Glomerular visceral epithelial cell (primary cell): Measurements from ENCODE around the gene DNAJA2.
A peak's percentile ranks its signal among the peaks of the same experiment; 100 is the strongest.
"Not testable (repeated sequence)": the region's sequence is repeated elsewhere in the genome, so short reads cannot be mapped to it uniquely, and the experiment has no call there.

Experiments
- DNase-seq: peaks from one replicate; pipeline ENCODE4 v3.0.0-alpha.2; 2016; ENCODE audit errors: extremely low spot score

DNAJA2 gene

DNA sequence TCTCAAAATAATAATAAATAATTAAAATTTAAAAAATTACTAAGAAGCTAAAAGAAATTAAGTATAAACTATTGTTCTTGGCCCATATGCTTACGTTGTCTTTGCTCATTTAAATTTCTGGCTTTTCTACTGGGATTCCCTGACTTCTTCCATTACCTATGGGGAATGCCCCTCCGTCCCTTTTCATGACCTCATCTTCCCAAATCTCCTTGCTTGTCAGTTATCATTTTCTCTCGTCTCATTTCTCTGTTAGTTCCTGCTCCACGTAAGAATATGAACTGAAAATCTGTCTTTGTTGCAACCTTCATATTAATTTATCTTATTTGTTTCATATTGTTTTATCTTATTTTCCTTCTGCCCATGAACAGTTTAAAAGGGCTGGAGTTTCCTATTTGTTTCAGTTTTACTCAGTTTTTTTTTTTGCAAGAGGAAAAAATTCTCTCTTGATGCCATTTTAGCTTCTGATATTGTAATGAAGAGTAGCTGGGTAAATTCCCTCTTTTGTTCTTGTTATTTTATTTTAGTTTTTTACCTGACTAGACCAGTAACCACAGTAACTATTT lies 2.5 kb upstream of the DNAJA2 start:
- no peak for DNase-seq

DNA sequence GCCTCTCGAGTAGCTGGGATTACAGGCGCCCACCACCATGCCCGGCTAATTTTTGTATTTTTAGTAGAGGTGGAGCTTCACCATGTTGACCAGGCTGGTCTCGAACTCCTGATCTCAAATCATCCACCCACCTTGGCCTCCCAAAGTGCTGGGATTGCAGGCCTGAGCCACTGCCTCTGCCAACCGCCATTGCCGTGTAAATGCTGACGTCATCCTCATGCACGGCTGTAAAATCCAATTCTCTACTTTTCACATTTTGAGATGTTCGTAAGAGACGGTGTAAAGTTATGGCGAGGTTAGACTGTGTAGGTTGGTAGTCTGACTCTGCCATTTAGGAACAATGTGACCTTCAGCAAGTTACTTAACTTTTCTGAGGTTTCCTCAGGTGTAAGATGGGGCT lies 1.7 kb upstream of the DNAJA2 start:
- DNase-seq, result no peak

DNA sequence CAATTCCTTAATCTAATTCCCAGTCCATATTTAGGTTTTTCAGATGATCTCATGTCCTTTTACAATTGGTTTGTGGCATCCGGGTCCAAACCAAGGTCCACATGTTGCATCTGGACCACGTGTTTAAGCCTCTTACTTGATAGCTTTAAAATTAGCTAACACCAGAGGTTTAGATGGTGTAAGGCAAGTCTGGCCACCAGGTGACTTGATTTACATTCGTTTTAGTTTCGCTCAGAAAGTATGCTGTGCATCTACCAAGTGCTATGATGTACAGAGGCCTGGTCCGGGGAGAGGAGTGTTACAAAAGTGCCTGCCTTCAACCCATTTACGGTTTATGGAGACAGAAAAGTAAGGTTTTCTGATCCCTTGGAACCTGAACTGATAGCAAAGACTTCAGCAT lies 878 bp upstream of the DNAJA2 start:
- no peak for DNase-seq

DNA sequence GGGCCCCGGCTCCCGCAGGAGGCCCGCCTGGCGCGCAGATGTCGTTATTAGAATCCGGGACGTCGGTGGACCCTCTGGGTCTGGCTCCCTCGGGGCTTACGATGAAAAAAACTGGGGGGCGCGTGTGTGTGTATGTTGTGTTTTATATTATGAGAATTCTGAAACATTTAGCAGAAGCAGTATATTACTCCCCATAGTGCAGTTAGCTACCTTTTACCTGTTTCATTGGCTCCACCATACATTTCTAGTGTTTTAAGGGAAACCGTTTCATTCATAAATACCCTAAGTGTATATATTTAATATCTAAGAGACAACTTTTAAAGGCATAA lies 486 bp upstream of the DNAJA2 start:
- DNase-seq, result no peak

DNA sequence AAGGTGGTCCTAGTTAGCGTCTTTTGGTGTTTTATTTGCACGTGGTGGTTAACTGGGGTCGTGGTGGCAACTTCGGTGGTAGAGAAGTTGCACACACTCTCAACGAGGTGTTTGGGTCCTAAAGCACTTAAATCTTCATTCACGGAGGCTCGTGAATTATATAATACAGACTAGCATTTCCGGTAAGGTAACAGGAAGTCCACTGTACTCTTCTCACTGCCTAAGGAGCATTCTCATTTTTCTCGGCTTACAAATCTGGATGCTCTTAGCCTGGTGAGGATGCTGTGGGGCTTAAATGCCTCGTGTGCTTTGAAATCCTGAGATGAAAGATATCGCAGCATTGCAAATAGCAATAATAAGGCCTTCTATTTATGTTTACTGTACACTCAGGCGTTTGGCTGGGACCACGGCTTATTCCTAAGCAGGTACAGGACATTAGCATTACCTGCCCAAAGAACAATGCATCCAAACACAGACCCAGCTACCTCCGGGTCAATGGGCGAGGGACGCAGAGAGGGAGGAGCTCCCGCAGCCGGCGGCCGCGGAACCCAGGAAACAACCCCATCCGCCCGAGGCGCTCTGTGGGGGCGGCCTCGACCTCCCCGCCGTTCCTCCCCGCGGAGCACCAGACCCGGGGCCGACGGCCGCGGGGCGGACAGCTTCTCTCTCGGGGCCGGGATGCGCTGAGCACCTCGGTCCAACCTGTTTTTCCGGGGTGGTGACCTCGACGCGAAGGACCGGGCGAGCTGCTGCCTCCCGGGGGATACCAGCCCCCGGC lies 856 bp downstream of the DNAJA2 start:
- peak; percentile 23 for DNase-seq

DNA sequence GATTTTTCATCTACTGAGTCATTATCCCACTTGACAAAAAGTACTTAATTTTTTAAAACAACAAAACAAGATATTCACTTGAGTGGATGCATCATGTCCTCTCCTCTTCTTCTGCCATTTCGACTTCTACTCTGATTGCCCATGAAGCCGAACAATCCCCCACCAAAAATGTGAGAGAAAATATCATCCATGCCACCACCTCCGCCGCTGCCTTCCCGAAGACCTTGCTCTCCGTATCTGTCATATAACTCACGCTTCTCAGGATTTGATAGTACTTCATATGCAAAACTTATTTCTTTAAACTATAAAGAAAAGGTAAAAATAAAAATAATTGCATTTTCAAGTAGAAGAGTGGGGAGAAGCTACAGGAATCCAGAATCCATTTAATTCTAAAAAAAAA lies 2.2 kb downstream of the DNAJA2 start:
- DNase-seq, result no peak

DNA sequence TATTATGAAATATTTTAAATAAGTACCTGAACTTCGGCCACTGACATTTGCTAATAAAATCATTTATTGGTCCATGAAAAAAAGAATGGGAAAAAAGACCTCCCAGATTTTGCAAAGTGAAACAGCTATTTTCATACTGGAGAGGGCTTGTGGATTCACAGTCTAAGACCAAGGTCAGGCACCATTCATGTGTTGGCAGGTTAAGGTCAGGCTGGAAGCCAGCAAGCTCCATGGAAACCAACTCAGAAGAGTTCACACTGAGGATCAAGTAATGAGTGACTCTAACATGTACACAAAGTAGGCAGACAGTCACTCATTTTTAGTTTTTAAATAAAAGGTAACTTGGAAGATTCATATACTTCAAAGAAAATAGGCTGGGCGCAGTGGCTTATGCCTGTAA lies 3.4 kb downstream of the DNAJA2 start:
- DNase-seq, result no peak

DNA sequence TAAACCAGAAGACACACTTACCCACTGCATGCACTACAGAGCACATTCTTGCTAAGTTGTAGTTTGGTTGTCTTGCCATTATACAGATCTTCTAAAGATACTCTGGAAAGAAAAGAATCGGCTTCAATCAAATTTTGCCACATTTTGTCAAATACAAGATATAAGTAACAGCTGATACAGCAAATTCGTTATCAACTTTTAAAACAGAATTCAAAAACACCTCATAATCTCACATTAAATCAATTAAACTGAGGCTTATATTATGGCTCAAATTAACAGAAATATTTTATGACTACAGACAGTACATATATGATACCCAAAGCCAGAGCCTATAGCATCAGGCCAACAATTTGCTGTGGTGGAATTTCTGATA lies 5.4 kb downstream of the DNAJA2 start:
- DNase-seq, result no peak

DNA sequence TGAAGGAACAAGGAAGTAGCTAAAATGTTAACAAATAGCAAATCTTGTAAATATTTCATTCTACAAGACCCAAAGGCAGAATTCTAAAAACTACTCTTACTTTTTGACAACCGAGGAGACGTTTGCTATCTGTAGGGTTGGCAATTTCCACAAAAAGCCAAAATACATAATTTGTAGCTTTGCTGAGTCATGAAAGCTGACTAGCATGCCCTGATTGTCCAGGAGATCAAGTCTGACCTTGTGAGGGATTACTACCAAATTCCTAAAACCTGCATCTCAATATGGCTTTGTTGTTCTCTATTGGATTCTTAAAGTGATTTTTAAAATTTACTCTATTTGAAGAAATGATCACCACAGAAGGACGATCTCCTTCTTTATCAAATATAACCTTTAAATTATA lies 10.8 kb downstream of the DNAJA2 start:
- DNase-seq, result no peak

DNA sequence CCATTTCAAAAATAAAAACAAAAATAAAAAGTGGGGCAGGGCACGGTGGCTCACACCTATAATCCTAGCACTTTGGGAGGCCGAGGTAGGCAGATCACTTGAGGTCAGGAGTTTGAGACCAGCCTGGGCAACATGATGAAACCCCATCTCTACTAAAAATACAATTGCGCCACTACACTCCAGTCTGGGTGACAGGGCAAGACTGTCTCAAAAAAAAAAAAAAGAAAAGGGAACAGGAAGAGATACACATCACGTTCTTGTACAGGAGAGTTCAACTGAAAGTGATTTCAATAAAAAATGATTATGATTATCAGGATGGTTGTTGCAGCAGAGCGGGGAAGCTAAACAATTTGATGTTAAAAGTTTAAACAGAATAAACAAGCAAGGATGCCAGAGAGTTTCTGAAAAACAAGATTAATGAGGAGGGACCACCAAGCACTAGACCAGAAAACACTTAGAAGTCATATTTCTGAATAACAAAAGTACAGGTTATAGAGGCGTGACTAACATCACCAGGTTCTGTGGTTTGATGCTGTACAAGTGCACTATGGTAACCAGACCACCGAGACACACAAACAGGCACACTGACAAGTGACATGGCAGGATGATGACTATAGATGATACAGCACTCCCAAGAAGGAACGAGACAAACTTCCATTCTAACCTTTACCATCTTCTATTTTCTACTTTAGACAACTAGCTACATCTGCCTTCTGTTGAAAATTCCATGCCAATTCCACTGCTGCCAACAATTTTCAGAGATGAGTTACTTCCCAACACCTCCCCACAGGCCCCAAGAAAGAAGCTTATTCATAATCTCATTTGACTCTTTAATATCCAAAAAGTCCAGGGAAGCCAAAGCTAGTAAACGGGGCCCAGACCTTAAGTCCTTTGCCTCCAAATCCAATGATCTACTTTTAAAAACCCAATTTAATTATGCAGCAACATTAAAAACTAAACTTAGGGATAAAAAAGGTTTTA lies 11.8 kb downstream of the DNAJA2 start:
- peak; percentile 4 for DNase-seq

DNA sequence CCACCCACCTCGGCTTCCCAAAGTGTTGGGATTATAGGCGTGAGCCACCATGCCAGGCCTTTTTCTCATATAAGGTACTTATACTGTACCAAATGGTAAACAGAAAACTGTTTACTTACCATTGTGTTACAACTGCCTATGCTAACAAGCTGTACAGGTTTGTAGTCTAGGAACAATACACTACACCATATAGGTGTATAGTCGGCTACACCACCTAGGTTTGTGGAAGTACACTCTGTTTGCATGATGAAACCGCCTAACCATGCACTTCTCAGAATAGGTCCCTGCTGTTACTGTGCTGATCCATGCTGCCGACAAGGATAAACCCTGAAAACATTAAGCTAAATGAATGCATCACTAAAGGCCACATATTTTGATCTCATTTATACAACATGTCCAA lies 18.9 kb downstream of the DNAJA2 start:
- DNase-seq, result no peak

DNA sequence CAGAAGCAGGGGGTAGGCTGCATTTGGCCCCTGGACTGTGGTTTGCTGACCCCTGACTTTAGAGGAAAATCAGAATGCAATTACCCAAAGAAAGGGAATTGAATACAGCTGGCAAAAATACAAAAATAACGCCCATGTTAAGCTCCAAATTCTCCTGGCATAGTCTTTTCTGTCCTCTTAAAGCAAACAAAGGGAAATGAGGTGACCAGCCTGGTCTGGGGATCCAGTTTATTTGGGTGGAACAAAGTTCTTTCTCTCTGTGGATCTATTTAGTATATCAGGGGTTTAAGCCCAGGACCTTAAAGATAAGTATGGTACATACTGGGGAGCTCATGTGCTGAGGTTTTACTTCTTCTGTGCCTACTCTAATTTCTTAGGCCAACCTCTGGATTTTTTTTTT lies 23.5 kb downstream of the DNAJA2 start:
- no peak for DNase-seq

DNA sequence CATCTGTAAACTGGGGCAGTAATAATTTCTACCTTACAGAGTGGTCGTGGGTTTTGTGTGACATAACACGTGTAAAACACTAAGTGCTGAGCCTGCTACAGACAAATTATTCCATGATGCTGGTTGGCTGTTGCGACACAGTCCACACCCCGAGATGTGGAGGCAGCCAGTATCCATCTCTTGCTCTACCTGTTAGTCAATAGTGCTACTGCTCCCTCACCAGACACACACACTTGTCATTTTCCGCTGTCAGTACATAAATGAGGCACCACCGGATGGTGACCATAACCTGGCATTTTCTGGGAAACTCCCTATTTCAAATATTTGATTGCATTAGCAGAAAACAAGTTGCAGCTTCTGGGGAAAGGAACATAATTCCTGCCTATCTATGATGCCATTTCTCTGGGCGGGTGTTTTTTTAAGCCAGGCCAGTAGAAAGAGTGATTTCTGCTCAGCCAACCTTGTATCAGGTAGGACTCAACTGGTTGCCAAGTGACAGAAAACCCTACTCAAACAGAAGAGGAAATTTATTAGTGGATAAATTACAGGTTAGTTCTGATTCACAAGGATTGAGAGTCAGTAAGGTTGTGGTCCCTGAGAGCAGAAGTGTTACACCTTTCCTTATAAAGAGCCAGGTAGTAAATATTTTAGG lies 24.1 kb downstream of the DNAJA2 start:
- DNase-seq, result no peak

DNA sequence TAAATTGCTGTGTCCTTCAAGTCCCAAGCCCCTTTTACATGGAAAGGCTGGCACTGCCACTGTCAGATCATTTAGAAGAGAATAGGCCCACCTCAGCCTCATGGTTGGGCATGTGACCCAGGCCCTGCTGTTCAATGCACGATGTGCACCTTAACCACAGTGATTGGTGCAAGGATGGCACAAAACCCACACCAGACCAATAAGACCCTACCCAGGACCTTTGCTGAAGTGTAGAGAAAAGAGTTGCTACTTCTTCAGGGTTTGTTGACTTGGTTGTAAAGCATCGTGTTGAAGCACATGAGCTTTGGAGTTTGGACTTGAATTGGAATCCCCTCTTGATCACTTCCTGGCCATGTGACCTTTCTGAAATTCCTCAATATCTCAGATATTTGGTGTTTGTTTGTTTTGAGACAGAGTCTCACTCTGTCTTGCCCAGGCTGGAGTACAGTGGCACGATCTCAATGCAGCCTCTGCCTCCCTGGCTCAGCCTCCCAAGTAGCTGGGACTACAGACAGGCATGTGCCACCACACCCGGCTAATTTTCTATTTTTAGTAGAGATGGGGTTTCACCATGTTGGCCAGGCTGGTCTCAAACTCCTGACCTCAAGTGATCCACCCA lies 24.8 kb downstream of the DNAJA2 start:
- no peak for DNase-seq

DNA sequence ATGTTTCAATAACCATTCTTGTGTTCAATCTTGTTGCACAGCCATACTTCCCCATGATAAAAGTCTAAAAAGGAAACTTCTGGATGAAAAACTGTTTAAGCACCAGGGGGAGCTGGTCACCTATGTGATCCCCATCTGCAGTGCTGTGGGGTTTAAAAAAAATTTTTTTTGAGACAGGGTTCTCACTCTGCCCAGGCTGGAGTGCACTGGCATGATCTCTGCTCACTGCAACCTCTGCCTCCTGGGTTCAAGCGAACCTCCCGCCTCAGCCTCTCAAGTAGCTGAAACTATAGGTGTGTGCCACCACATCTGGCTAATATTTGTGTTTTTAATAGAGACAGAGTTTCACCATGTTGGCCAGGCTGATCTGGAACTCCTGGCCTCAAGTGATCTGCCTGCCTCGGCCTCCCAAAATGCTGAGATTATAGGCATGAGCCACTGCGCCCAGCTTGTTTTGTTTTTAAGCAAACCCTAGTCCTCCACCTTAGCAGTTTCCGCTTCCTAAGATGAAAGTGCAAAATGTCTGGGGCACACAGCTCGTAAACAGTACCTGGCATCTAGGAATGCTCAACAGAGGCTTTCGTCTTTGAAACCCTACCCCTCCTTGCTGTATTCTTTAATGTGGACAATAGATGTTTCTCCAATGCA lies 25.4 kb downstream of the DNAJA2 start:
- peak; percentile 40 for DNase-seq

DNA sequence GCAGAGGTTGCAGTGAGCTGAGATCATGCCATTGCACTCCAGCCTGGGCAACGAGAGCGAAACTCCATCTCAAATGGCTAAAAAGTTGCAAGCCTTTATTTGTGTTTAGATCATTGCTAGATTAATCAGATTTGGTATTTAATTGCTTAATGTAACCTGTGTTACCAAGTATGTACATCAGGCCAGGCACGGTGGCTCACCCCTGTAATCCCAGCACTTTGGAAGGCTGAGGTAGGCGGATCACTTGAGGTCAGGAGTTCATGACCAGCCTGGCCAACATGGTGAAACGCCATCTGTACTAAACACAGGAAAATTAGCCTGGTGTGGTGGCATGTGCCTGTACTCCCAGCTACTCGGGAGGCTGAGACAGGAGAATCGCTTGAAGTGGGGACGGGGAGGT lies 28.8 kb downstream of the DNAJA2 start:
- not testable (repeated sequence) for DNase-seq

DNA sequence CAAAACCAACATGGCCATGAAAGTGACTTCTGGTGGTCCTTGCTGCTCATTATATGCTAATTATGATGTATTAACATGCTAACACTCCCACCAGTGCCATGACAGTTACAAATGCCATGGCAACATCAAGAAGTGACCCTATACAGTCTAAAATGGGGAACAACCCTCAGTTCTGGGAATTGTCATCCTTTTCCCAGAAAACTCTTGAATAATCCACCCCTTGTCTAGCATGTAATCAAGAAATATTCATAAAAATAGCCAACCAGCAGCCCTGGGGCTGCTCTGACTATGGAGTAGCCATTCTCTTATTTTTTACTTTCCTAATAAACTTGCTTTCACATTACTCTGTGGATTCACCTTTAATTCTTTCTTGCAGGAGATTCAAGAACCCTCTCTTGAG lies 35.9 kb downstream of the DNAJA2 start:
- DNase-seq, result no peak

DNA sequence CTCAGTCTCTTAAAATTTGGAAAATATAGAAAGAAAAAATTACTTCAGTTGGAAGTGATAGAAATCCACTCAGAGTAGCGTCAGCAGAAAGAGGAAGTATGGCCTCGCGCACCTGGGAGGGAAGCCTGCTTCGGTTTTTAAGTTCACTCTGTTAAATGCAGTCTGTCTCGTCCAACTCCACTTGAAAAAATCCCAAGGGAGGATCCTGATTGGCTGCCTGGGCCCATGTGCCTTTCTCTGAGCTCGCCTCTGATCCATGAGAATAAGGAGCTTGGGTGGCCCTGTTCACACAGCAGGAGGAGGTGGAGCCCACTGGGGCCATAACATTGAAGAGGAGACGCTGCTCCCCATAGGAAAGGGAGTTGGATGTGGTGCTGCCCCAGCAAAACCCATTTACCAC lies 40.7 kb downstream of the DNAJA2 start:
- DNase-seq, result no peak

DNA sequence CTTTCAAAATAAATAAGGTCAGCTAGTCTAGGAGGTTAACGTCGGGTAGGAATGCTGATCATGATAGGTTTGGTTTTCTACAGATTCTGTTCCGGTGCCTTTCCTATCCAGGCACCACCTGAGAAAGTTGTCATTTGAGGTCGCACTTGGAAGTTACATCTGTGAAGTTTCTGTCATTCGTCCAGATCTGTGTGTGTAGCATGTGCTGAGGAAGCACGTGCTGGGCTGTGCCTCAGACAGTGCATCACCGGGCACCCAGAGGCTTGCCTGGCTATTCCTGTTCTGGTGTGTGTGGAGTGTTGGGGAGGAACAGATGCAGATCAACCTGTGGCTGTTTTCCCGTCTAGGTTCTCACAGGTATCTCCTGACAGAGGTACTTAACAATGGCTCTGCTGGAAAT lies 42.6 kb downstream of the DNAJA2 start:
- DNase-seq, result no peak

DNA sequence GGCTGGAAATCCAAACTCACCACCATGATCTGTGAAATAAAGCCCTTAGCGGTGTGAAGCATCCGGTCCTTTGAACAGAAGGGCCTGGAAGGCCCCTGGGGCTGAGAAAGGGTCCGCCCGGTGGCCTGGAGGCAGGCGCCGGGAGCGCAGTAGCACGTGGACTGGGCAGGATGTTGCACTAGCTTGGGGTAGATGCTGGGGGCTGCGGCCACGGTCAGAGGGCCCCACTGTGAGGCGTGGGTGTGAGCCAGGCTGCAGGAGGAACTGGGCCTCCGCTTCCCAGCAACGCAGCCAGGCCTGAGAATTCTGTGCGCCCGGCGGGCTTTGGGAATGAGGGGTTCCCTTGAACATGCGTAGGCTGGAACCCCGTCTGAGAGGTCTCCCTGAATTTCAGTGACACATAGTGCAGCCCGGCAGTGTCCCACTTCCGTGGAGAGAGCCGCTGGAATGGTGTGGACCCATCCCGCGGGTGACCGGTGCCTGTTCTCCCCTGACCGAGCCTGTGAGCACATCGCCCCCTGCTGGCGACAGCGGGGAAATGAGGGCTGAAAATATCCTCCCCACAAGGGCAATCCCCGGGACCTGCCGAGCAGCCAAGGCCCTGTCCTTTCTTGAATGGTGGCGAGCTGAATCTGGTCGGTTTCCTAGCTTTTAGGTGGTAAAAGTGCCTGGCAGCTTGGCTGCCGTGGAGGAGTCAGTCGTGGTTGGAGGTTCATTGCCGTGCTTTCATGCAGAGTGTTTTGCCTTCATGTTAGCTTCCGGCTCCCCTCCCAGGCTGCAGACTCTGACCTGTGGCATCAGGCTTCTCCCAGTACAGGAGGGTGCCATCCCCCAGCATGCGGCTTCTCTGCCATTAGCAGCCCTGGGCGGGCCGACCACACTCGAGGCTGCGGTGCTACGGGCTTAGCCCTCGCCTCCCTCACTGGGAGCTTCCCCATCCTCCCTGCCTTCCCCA lies 43.8 kb downstream of the DNAJA2 start:
- peak; percentile 57 for DNase-seq
